TTC549 (cell line): ENCODE results near the gene ZNF804B.
"Not testable (repeated sequence)": the region's sequence is repeated elsewhere in the genome, so short reads cannot be mapped to it uniquely, and the experiment has no call there.

Experiments
- FAIRE-seq: peaks from 2 replicates; lab custom pipeline; 2012; peaks lifted over from hg19 to GRCh38; lab: Jason Lieb, UNC

ZNF804B gene

DNA sequence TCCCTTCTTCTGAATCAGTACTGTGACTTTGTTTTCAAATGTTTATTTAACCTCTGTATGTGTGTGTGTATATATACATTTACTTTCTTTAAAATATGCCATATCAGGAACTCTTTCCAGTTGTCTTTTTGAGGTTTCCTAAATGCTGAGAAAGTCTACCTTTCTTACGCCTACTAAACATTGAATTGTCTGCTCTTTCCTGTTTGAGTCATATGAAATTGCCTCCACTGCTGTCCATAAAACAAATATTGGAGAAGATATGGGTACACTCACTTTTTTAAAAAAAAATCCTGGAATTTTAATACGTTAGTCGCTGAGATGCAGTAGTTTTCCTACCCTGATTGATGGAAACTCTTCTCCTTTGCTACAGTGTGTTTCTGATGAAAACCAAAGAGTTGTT is 334.8 kb downstream of the ZNF804B start:
- FAIRE-seq: no peak

- FAIRE-seq: no peak
Measured at GRCh38 chr7:89103564-89103963, 344.1 kb downstream of the ZNF804B start.

DNA sequence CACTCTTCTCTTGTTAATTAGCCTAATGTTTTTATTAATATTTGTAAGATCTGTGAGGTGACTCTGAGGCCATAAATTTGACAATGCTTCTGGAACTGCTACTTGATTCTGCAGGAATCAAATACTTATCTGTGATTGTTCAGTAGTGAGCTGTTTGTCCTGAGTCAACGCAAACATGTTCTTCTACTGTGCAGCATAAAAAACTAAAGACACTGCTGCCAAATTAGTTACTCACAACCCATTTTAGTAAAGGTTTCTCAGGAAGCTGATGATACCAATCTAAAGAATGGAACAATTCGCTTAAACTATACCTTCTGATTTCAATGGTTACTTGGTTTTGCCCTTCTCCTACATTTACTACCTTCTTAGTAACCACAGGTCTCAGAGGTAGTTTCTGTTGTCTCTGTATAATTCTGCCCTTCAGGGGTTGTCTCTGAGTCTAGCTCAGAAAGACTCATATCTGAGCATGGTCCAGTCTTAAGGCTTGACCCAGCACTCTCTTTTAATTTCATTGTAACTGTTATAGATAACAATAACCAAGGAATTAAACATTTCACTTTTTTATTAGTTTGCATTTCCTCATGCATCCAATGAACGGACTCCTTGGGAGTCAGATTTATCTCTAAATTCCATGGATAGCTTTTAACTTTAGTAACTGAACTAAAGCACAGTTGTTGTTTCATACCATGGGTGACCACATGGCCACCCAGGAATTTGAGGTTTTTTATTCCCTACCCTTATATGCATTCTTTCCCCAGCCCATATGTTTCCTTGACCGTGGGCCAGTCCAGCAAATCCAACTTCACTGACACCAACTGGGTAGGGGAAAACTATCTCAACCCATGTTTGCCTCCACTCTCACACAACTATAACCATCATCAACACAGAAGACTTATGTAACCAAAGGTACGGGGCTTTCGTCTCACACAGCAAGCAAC is 345.5 kb downstream of the ZNF804B start:
- FAIRE-seq: no peak

DNA sequence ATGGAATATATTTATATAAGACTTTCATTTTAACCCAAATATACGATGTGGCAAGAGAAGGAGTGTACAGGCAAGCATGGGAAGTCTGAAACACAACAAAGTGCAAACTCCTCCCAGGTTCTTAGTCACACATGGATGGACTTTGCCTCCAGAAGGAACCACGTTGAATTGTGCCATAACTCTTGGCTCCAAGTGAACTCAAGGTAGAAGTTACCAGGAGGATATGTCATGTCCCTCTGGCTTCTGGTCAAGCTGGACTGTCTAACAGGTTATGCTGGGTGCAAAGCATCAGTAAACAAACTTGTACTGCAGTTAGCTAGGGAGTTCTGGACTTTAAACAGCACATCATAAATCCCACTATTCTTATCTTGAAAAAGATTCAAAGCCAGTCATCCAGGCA is 364.4 kb downstream of the ZNF804B start:
- FAIRE-seq: no peak

DNA sequence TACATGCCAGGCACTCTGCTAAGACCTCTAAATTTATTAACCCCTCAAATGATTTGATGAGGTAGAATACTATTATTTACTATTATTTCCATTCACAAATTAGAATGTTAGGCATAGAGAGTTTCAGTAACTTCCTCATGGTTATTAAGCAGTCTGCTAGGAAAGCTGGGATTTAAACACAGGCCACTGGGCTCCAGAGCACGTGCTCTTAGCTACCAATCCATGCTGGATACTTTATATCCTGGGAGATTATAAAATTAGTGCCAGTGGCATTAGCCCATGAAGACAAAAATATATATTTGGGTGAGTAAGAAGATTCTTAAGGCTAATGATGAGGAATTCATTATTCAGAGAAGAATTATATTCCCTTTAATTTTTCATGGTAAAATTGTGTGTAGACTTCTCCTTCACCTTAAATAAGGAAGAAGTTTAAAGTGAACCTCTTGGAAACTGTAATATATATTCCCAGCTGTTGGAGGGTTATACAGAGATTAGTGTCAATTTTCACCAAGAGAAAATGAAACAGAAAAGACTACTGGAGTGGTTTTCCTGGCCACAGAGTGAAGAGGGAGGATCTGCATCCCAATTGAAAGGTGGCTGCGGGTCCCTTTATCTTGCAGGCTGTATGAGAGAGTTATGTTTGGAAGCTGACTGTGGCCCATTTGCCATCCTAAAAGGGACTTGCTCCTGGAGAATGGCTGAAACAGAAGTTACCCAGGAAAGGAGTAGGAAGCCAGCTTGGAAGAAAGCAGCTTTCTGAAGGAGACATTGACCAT is 370.3 kb downstream of the ZNF804B start:
- FAIRE-seq: no peak

DNA sequence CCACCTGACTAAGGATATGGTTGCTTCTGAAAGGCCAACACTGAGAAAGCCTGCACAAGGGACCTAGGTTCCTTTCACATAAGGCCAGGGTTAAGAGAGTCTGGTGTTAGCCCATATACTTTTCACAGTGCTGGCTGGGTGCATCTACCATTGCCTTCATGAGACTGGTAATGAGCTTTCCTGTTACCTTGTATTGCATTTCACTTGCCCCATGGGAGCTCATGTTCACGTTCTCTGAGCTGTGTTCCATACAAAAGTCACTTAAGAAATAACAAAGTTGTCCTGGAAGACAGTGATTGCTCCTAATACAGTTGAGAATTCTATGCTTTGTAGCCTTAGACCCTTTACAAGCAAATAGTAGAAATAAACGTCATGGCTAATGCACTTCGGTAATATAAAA is 373.9 kb downstream of the ZNF804B start:
- no peak for FAIRE-seq

DNA sequence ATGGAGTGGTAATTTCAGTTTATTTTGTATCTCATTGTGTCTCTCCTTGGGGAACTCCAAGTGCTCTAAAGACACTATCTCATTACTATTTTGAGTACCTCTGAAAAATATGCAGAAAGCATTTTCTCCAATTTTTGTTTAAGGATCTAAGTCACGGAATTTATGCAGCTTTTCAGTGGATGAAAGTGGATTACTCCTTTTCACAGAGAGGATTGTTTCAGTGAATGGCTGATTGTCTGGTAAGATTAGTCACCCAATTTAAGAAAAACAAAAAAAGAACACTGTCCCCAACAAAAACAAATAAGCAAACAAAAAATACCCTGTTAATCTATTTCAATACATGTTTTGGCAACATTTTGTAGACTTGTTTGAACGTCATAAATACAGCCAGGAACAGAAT is 374.3 kb downstream of the ZNF804B start:
- FAIRE-seq: no peak

DNA sequence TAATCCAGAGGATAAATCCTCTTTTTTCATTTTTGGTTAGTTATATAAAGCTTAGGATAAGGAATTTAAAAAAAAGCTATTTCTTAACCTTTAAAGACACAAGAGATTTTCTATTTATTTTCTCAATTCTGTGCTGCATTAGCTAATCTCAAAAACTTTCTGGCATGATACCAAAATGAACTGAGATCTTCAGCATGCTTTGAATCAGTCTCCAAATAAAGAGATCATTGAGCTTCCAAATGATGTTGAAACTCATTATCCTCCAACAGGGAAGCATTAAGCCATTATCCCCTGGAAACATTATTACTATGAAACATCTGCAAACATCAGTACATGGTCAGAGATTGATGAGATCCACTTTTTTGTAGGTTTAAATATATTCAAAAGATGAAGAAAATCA is 386.3 kb downstream of the ZNF804B start:
- no peak for FAIRE-seq

DNA sequence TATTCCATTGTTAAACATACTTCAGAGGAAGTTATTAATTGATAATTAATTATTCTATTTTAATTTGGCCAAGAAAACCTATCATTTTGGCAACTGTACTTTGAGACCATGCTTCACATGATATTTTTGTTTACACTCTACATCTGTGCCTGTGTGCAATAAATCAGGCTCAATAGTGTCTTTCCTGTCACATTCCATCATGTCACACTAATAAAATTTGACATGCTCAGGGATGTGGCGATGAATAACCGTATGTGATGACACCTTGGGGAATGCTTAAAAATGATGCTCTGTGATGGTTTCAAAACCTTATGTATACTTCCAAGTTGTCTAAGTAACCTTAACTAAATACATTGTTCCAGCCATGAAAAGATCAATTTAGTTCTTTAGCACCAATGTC is 400.6 kb downstream of the ZNF804B start:
- FAIRE-seq: no peak

DNA sequence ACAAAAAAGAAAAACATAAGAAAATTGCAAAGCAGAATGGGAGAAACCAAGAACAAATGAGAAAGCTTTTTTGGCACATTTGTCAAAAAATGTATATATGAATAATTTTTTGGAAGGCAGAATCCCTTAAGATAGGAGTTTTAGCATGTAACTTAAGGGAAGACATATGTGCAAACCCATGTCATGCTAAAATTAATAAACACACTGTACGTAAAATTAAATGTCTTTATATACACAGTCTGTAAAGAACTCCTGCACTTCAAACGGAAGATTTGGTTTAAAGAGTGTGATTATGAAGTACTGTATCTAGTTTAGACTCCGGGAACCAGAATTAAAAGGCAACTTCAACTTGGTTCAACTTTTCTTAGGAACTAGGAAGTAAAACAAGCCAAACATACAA is 405.9 kb downstream of the ZNF804B start:
- no peak for FAIRE-seq

DNA sequence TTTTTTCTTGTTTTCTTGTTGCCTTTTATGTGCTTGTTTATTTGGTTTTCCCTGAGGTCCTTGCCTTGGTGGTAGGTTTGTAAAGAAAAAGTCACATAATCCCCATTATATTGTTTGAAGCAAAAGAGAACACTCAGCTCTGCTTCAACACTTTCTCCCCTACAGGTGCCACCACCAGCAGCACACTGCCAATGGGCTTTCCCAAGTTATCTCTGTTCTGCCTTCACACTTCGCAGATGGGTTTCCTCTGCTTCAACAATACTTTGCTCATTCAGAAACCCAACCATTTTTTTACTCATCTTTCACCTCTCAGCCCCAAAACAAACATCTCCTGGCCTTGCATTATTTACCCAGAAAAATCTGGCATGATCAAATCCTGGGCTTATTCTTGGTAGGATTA is 411.1 kb downstream of the ZNF804B start:
- FAIRE-seq: no peak

GRCh38 chr7:89182116-89182515 is 422.6 kb downstream of the ZNF804B start:
- no peak for FAIRE-seq

- no peak for FAIRE-seq
Measured at GRCh38 chr7:89183712-89184111, 424.2 kb downstream of the ZNF804B start.

DNA sequence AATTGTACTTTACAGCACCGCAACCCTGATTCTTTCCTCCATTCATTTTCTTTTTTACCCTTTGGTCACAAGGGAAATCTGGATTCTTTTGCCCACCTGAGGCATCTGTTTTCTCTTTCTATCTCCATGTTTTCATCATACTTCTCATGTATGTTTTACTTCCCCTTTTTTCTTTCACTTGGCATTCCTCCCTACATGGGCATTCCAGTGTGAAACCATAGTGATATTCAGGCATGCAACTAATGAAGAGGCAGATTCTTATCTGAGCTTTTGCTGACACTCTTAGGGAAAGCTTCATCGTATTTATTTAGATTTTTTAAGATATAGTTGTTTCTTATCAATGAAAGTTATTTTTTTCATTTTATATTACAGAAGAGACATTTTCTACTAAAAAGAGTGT is 441.3 kb downstream of the ZNF804B start:
- no peak for FAIRE-seq

DNA sequence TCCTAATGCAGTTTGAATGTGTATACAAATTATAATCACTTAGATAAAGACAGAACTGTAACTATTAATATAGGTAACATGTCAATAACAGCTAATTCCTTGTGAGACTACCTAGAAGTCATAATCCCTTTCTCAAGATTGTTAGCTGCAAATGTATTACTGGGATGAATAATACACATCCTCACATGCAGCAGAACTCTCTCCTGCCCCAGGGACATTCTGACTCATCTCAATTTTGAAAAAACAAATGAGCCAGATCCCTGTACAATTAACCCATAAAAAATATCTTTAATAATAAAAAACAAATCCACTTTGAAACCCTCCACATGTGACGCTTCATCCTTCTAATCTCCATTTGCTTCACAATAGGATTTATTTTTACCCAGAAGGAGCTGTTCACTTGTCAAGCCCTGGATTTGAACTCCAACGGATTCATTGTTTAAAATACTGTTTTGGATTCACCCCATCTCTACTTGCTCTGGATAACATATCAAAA is 464.4 kb downstream of the ZNF804B start:
- no peak for FAIRE-seq

DNA sequence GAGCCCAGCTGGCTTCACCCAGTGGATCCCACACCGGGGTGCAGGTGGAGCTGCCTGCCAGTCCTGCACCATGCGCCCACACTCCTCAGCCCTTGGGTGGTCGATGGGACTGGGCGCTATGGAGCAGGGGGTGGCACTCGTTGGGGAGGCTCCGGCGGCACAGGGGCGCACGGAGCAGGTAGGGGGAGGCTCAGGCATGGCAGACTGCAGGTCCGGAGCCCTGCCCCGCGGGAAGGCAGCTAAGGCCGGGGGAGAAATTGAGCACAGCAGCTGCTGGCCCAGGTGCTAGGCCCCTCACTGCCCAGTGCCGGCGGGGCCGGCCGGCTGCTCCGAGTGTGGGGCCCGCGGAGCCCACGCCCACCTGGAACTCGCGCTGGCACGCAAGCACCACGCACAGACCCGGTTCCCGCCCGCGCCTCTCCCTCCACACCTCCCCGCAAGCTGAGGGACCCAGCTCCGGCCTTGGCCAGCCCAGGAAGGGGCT is 469.2 kb downstream of the ZNF804B start:
- FAIRE-seq: not testable (repeated sequence)

- FAIRE-seq: no peak
Measured at GRCh38 chr7:89238156-89238555, 478.7 kb downstream of the ZNF804B start.

GRCh38 chr7:89246196-89246595 is 486.7 kb downstream of the ZNF804B start:
- no peak for FAIRE-seq

- no peak for FAIRE-seq
Measured at GRCh38 chr7:89247207-89247606, 487.7 kb downstream of the ZNF804B start.

GRCh38 chr7:89259085-89259484 is 499.6 kb downstream of the ZNF804B start:
- FAIRE-seq: no peak

DNA sequence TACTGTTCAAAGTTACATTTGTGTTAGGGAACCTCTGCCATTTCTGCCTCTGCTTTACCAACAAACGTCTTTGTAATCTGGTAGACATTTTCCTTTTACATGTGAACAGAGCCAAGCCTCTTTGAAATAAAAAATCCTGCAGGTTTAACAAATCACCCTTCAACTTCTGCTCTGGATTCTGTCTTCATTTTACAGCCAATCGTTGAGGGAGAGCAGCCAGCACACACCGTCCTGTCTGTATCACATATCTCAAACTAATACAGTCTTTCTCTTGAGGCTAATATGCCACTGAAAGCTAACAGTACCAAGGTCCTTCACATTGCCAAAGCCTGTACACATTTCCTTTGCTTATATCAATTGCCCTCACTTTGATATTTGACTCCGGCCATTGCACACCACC is 504.6 kb downstream of the ZNF804B start:
- no peak for FAIRE-seq

- FAIRE-seq: no peak
Measured at GRCh38 chr7:89265631-89266030, 506.1 kb downstream of the ZNF804B start.

DNA sequence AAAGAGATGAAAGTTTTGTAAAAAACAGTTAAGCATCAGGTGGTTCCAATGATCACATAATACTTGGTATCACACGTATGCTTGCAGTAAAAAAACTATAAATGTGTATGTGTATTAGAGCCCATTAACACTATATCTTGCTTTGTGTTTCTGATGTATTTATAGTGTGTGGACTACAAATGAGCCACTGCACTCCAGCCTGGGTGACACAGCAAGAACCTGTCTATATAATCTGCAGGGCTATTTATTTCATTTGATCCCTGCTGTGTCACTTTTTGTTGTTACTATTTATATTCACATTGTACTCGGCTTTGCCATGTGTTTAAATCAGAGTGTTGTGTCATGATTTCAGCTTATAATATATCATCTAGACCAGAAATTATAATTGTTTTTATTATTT is 523.8 kb downstream of the ZNF804B start:
- FAIRE-seq: no peak
